Natural killer cell (primary cell): ENCODE measurements around the gene MRGPRG. TPM values are rescaled to one million over a fixed set of nuclear protein-coding genes. Genes with fewer than 3 reads are reported as not detected.

Experiments
- ATAC-seq, 3 donors: fragments of 150-1000 bp in 2 of 3; fragments of 200-7000 bp in 1 of 3; cut with Tn5 transposase; 1 replicate in 1 of 3; 2 replicates in 2 of 3; pipeline ENCODE4 v1.10.0; 2021; ENCODE audit warnings: mild to moderate bottlenecking in 2 of 3, moderate library complexity in 2 of 3
- DNase-seq, 2 donors: peaks; one replicate each; pipeline versions ENCODE4 v3.0.0 to v3.0.0-alpha.2; 2013 to 2021; ENCODE audit warnings: mixed read lengths in 1 of 2
- H3K27ac ChIP-seq: one replicate; pipeline ENCODE4 v1.5.1; 2013; ENCODE audit warnings: mild to moderate bottlenecking, low read length
- H3K27me3 ChIP-seq: one replicate; pipeline ENCODE4 v1.6.1; 2013; ENCODE audit warnings: low read length; ENCODE audit not compliant: control insufficient read depth, insufficient read depth
- H3K36me3 ChIP-seq: one replicate; pipeline ENCODE4 v1.6.1; 2013; ENCODE audit warnings: low read length; ENCODE audit not compliant: control insufficient read depth, insufficient read depth
- H3K4me1 ChIP-seq: one replicate; pipeline ENCODE4 v1.6.1; 2013; ENCODE audit warnings: low read length; ENCODE audit not compliant: control insufficient read depth, insufficient read depth
- H3K4me3 ChIP-seq: one replicate; pipeline ENCODE4 v1.5.1; 2013; ENCODE audit warnings: low read length
- H3K9me3 ChIP-seq: one replicate; pipeline ENCODE4 v1.6.1; 2013; ENCODE audit warnings: low read length; ENCODE audit not compliant: control insufficient read depth, insufficient read depth
- H3K27ac Mint-ChIP-seq, 2 donors: one replicate each; pipeline ENCODE4 v1.8.0; 2022; ENCODE audit warnings: mild to moderate bottlenecking in 2 of 2, mixed read lengths in 2 of 2, moderate library complexity in 1 of 2
- H3K27me3 Mint-ChIP-seq, 2 donors: one replicate each; pipeline ENCODE4 v1.8.0; 2022; ENCODE audit warnings: low read depth in 2 of 2, mixed read lengths in 2 of 2
- H3K36me3 Mint-ChIP-seq: one replicate; pipeline ENCODE4 v1.8.0; 2022; ENCODE audit warnings: mixed read lengths
- H3K4me1 Mint-ChIP-seq, 2 donors: one replicate each; pipeline ENCODE4 v1.8.0; 2022; ENCODE audit warnings: mixed read lengths in 2 of 2
- H3K4me3 Mint-ChIP-seq: one replicate; pipeline ENCODE4 v1.8.0; 2022; ENCODE audit warnings: mild to moderate bottlenecking, moderate library complexity, mixed read lengths
- H3K9me3 Mint-ChIP-seq, 2 donors: one replicate each; pipeline ENCODE4 v1.8.0; 2022; ENCODE audit warnings: mixed read lengths in 2 of 2
- WGBS: methylation state at CpG from one replicate; pipeline ENCODE4 v1.1.7; 2013; ENCODE audit warnings: missing lambda C conversion rate; ENCODE audit not compliant: insufficient coverage; 5-methylcytosine and 5-hydroxymethylcytosine counted together
- intact Hi-C: fragments of 100-400 bp; cut with micrococcal nuclease; formaldehyde crosslinking; loops from one replicate; pipeline ENCODE4 v1.14.2; 2022
- total RNA-seq, 4 donors: library from RNA; stranded (reverse); fragments of 120-200 nt in 1 of 4; gene quantifications; one replicate each; pipeline versions ENCODE4 v1.2.3 to v1.2.4, GENCODE V29; 2013 to 2022
- TF ChIP-seq, protein P1 (sequence below): fragments of 200-600 bp; IDR thresholded peaks from one replicate; pipeline ENCODE4 v1.8.0; 2022; ENCODE audit warnings: antibody characterized with exemption

The MRGPRG gene
- total RNA-seq, 3 donors from 2014 or later (not counting 1 experiment from before 2014, with no cell fraction given): not detected

DNA sequence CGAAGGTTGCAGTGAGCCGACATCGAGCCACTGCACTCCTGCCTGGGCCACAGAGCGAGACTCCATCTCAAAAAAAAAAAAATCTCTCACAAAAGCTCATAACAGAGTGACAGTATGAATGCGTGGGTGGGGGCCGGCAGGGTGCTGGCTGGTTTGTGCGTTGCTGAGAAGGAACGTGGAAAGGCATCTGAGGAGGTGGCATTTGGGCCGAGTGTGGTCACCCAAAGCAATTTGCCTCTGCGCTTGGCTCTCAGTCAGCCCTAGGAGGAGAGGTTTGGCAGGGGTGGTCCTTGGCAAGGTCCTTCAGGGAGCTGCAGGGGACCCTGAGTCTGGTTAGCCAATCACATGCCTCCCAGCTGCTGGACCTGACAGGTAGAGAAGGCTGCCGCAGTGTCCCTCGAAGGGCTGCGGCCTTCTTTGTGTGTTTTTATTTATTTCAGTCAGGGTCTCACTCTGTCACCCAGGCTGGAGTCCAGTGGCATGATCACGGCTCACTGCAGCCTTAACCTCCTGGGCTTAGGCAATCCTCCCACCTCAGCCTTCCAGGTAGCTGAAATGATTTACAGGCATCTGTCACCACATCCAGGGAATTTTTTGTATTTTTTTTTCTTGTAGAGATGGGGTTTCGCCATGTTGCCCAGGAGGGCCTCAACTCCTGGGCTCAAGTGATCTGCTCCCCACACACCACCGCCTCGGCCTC, 30.0 kb downstream of the MRGPRG start:
- Mint-ChIP-seq H3K9me3 (no peaks in the 10 kb centered on the region), H3K27ac (no peak overlapping the region), H3K36me3 (no peaks in the 10 kb centered on the region), H3K4me1 (no peaks in the 10 kb centered on the region), H3K4me3 (no peak overlapping the region), H3K27me3 (peaks cover 0 to 7% of the 10 kb centered on the region in 2 donors)
- no peaks in the 10 kb centered on the region for H3K9me3 ChIP-seq
- H3K4me3 ChIP-seq: no peak overlapping the region
- no peaks in the 10 kb centered on the region for H3K4me1 ChIP-seq
- intact Hi-C loops: no loop called here
- TF ChIP-seq, protein P1, sequence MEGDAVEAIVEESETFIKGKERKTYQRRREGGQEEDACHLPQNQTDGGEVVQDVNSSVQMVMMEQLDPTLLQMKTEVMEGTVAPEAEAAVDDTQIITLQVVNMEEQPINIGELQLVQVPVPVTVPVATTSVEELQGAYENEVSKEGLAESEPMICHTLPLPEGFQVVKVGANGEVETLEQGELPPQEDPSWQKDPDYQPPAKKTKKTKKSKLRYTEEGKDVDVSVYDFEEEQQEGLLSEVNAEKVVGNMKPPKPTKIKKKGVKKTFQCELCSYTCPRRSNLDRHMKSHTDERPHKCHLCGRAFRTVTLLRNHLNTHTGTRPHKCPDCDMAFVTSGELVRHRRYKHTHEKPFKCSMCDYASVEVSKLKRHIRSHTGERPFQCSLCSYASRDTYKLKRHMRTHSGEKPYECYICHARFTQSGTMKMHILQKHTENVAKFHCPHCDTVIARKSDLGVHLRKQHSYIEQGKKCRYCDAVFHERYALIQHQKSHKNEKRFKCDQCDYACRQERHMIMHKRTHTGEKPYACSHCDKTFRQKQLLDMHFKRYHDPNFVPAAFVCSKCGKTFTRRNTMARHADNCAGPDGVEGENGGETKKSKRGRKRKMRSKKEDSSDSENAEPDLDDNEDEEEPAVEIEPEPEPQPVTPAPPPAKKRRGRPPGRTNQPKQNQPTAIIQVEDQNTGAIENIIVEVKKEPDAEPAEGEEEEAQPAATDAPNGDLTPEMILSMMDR: no peak
- ATAC-seq: no peak
- peak in 1 of 2 donors; percentile 4 for DNase-seq
- WGBS: 94% methylated on average over 17 of the region's 17 CpGs
- no peaks in the 10 kb centered on the region for H3K36me3 ChIP-seq
- no peak overlapping the region for H3K27ac ChIP-seq
- H3K27me3 ChIP-seq: no peaks in the 10 kb centered on the region

DNA sequence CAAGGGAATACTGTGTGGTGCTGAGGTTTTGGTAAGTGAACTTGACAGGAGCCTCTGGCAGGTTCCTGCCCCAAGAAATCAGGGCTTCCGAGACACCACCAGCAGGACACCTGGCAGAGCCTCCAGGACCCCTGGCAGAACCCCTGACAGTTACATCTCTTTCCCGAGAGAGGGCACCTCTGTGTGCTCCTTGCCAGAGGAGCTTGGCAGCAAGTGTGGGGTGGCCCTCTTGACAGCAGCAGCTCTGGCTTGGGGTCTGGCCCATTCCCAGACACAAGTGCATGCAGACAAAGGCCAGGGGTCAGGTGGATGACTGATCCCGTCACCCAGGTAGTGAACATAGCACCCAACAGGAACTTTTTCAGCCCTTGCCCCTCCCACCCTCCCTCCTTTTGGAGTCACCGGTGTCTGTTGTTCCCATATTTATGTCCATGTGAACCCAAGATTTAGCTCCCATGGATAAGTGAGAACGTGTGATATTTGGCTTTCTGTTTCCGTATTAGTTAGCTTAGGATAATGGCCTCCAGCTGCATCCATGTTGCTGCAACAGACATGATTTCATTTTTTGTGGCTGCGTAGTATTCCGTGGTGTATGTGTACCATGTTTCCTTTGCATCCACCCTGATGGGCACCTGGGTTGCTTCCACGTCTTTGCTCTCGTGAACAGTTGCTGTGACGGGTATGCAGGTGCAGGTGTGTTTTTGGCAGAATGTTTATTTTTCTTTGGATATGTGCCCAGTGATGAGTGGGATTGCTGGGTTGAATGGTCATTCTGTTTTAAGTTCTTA, 32.3 kb downstream of the MRGPRG start:
- H3K27ac Mint-ChIP-seq: no peak overlapping the region
- Histone ChIP-seq H3K9me3 (no peaks in the 10 kb centered on the region), H3K27ac (no peak overlapping the region), H3K4me3 (no peak overlapping the region), H3K36me3 (no peaks in the 10 kb centered on the region), H3K27me3 (no peaks in the 10 kb centered on the region), H3K4me1 (no peaks in the 10 kb centered on the region)
- TF ChIP-seq, protein P1: no peak
- ATAC-seq: no peak
- no peaks in the 10 kb centered on the region for H3K27me3 Mint-ChIP-seq
- no peaks in the 10 kb centered on the region for H3K4me1 Mint-ChIP-seq
- DNase-seq: no peak
- no peak overlapping the region for H3K4me3 Mint-ChIP-seq
- intact Hi-C loops: no loop called here
- 94% methylated on average over 10 of the region's 11 CpGs for WGBS
- no peaks in the 10 kb centered on the region for H3K9me3 Mint-ChIP-seq
- no peaks in the 10 kb centered on the region for H3K36me3 Mint-ChIP-seq

DNA sequence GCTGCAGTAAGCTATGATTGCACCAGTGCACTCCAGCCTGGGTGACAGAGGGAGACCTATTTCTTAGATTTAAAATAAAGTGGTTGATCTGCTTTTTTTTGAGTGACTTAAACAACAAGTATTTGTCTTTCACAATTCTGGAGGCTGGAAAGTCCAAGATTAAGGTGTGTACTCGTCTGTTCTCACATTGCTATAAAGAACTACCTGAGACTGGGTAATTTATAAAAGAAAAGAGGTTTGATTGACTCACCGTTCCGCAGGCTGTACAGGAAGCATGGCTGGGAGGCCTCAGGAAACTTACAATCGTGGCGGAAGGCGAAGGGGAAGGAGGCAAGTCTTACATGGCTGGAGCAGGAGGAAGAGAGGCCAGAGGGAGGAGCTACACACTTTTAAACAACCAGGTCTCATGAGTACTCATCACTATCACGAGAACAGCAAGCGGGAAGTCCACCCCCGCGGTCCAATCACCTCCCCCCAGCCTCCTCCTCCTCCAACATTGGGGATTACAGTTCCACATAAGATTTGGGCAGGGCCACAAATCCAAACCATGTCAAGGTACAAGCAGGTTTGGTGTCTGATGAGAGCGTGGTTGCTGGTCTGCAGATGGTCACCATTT, 33.8 kb downstream of the MRGPRG start:
- H3K4me1 Mint-ChIP-seq: no peaks in the 10 kb centered on the region
- no peaks in the 10 kb centered on the region for H3K9me3 Mint-ChIP-seq
- H3K27me3 Mint-ChIP-seq: peaks cover 0 to 2% of the 10 kb centered on the region in 2 donors
- Histone ChIP-seq H3K4me1 (no peaks in the 10 kb centered on the region), H3K9me3 (no peaks in the 10 kb centered on the region), H3K27me3 (no peaks in the 10 kb centered on the region), H3K4me3 (no peak overlapping the region), H3K36me3 (no peaks in the 10 kb centered on the region), H3K27ac (no peak overlapping the region)
- DNase-seq (no peak), ATAC-seq (no peak)
- WGBS: 67% methylated on average over 11 of the region's 11 CpGs
- H3K27ac Mint-ChIP-seq: no peak overlapping the region
- H3K4me3 Mint-ChIP-seq: no peak overlapping the region
- TF ChIP-seq, protein P1: no peak
- H3K36me3 Mint-ChIP-seq: no peaks in the 10 kb centered on the region
- intact Hi-C loops: no loop called here
